Heart left ventricle (tissue), 16 donors: ENCODE measurements around the gene KCNQ1OT1. TPM values are rescaled to one million over a fixed set of nuclear protein-coding genes. Genes with fewer than 3 reads are reported as not detected.

Experiments used
- ATAC-seq, 4 donors: fragments of 200-7000 bp; cut with Tn5 transposase; one replicate each; pipeline ENCODE4 v1.9.1; 2020 to 2022; ENCODE audit warnings: moderate library complexity in 4 of 4, mild to moderate bottlenecking in 3 of 4, moderate number of reproducible peaks in 1 of 4
- DNase-seq, 5 donors: peaks; one replicate each; pipeline ENCODE4 v3.0.0-alpha.2; 2020
- H3K27ac ChIP-seq, 12 donors: fragments of 200-600 bp; sonication (generic) in 4 of 12; one replicate each; pipeline versions ENCODE4 v1.5.0 to v1.8.0; 2016 to 2022; ENCODE audit warnings: mild to moderate bottlenecking in 2 of 12
- H3K27me3 ChIP-seq, 9 donors: fragments of 200-600 bp; sonication (generic) in 2 of 9; one replicate each; pipeline versions ENCODE4 v1.5.1 to v1.8.0; 2016 to 2022; ENCODE audit warnings: mild to moderate bottlenecking in 3 of 9
- H3K36me3 ChIP-seq, 9 donors: fragments of 200-600 bp; sonication (generic) in 2 of 9; one replicate each; pipeline versions ENCODE4 v1.5.0 to v1.8.0; 2018 to 2022; ENCODE audit warnings: mild to moderate bottlenecking in 2 of 9
- H3K4me1 ChIP-seq, 12 donors: fragments of 200-600 bp; sonication (generic) in 4 of 12; one replicate each; pipeline versions ENCODE4 v1.5.0 to v1.8.0; 2016 to 2022; ENCODE audit warnings: mild to moderate bottlenecking in 3 of 12
- H3K4me3 ChIP-seq, 12 donors: fragments of 200-600 bp; sonication (generic) in 4 of 12; one replicate each; pipeline versions ENCODE4 v1.5.0 to v1.8.0; 2017 to 2022; ENCODE audit warnings: mild to moderate bottlenecking in 9 of 12, moderate library complexity in 4 of 12
- H3K9me3 ChIP-seq, 12 donors: fragments of 200-600 bp; sonication (generic) in 4 of 12; one replicate each; pipeline versions ENCODE4 v1.5.0 to v1.8.0; 2016 to 2022; ENCODE audit warnings: mild to moderate bottlenecking in 1 of 12
- POLR2A ChIP-seq, 2 donors: fragments of 450-650 bp; IDR thresholded peaks; one replicate each; pipeline ENCODE4 v1.6.1; 2017; ENCODE audit warnings: antibody characterized with exemption in 2 of 2, mild to moderate bottlenecking in 2 of 2, moderate library complexity in 2 of 2
- WGBS, 4 donors: extraction: QIAGEN DNeasy Blood & Tissue Kit in 2 of 4; methylation state at CpG; one replicate each; pipeline versions ENCODE4 v1.1.5 to v1.1.7; 2013 to 2018; 5-methylcytosine and 5-hydroxymethylcytosine counted together
- intact Hi-C, 10 donors: fragments of 100-400 bp; cut with DNase I; formaldehyde crosslinking; loops; one replicate each; pipeline versions ENCODE4 v1.11.1 to v1.14.2; 2022
- polyA plus RNA-seq, 2 donors: library from polyadenylated mRNA; stranded (reverse); fragments of 200-250 nt; gene quantifications; one replicate each; pipeline ENCODE4 v1.2.3, GENCODE V29; 2013
- total RNA-seq, 9 donors: library from RNA; depleted of rRNA in 2 of 9; stranded (reverse); fragments of >200 nt in 2 of 9; fragmentation: NEBNext Ultra II Directional in 3 of 9; extraction: Animal tissue kit (Norgen Biotek cat#: 25700) in 3 of 9; gene quantifications; one replicate each; pipeline versions ENCODE4 v1.1.0 to v1.2.4, GENCODE V29; 2016 to 2023
- TF ChIP-seq, protein P1 (sequence below), 12 donors: fragments of 200-600 bp; sonication (generic) in 4 of 12; IDR thresholded peaks; one replicate each; pipeline versions ENCODE4 v1.5.0 to v1.8.0; 2018 to 2022; ENCODE audit warnings: antibody characterized with exemption in 12 of 12, mild to moderate bottlenecking in 5 of 12
- donor health status: ischemic (EF 13 %, LVEDD 7.1; RV severe dilation, severe dysfunction).
- donor health status: healthy with polysubstance abuse.
- donor health status: DM: no; HTN: yes; CAD: no.
- donor health status: DM: no; HTN: no; CAD: no.
- donor health status: ischemic (EF 25% LVEDD 6.9; RV normal size, moderate dysfunction).
- donor health status: ischemic (EF 25% LVEDD 5.7; RV mildly dilated, moderate dysfunction).
- donor health status: healthy.
- donor health status: DM: yes; HTN: yes; CAD: no.
- donor health status: ischemic (EF 35%, LVEDD 5.7; RV mildly dilated, moderate dysfunction).
- donor health status: nonischemic (EF 11% LVEDD 7.7; RV severe dilation, severe dysfunction).
- donor health status: DM: yes; HTN: yes; CAD: no.
- donor health status: PGD.
- donor health status: ischemic (EF 29% LVEDD 5.4; RV normal size, mild dysfunction).
- donor health status: nonischemic (EF 23%, LVEDD 6.1; RV moderate dilation, normal function).

Gene KCNQ1OT1
- total and polyA plus RNA-seq, 11 donors: 0.14 to 0.93 (median 0.40) TPM

DNA sequence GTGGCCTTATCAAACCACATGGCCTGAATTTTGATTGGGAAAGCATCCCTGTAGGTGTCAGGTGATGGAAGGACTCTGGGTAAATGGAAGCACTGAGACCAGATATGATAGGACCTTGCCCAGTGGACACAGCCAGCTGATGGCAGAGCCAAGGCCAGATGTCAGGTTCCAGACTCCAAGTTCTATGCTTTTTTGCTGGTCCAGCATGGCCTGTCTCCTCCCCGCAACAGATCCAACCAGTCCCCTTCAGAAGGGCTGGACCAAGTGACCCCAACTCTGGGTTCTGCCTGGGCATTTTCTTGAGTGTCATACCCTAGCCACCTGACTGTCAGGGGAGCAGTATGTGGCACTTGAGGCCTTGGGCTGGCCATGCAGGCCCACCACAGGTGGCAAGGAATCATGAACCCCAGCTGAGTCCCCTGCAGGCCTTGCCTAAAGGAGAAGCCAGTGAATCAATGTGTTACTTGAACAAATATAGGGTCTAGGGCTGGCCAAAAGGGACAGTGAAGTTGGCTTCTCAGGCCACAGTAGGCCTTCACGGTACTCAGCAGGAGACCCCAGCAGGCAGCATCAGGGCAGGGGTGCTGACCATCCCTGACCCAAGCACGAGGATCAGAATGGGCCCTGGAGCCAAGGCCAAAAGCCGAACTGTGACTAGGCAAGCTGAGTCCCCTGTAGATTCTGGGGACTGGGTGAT is 27.1 kb downstream of the KCNQ1OT1 start:
- H3K36me3 ChIP-seq: peaks cover 0 to 8% (median 0%) of the 10 kb centered on the region in 9 donors
- no peak overlapping the region for H3K27ac ChIP-seq
- H3K9me3 ChIP-seq: no peaks in the 10 kb centered on the region
- ATAC-seq (no peak), DNase-seq (no peak)
- H3K4me3 ChIP-seq: no peak overlapping the region
- 98 to 100% (median 99%) methylated on average over 2 to 4 of the region's 4 CpGs for WGBS, 4 donors
- TF ChIP-seq, protein P1, sequence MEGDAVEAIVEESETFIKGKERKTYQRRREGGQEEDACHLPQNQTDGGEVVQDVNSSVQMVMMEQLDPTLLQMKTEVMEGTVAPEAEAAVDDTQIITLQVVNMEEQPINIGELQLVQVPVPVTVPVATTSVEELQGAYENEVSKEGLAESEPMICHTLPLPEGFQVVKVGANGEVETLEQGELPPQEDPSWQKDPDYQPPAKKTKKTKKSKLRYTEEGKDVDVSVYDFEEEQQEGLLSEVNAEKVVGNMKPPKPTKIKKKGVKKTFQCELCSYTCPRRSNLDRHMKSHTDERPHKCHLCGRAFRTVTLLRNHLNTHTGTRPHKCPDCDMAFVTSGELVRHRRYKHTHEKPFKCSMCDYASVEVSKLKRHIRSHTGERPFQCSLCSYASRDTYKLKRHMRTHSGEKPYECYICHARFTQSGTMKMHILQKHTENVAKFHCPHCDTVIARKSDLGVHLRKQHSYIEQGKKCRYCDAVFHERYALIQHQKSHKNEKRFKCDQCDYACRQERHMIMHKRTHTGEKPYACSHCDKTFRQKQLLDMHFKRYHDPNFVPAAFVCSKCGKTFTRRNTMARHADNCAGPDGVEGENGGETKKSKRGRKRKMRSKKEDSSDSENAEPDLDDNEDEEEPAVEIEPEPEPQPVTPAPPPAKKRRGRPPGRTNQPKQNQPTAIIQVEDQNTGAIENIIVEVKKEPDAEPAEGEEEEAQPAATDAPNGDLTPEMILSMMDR (IDR thresholded peaks at IDR 0.05): no peak
- TF ChIP-seq POLR2A (IDR thresholded peaks at IDR 0.05): no peak
- intact Hi-C loops: loop anchor here in 1 of 10 donors (10.0 kb wide), 1 partner anchor 58 kb away; no protein-coding TSS in a partner anchor
- H3K4me1 ChIP-seq: peaks cover 0 to 45% (median 24%) of the 10 kb centered on the region in 12 donors
- H3K27me3 ChIP-seq: no peaks in the 10 kb centered on the region

DNA sequence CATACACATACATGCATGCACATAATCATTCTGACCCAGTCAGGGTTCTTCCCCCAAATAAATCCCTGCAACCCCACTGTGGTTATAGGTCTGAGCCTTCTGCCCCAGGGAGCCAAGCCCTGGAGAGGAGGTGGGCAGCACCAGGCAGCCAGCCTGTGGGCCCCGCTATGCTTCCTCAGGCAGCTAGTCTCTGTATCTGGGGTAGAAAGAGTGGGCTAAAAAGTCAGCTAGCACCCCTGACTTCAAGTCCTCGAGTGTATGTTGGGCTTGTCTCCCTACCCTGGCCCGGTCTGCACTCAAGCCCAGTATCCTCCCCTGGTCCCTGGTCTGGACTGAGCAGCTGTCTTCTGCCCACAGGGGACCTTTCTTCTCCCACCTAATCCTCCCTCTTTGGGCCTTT is 28.0 kb downstream of the KCNQ1OT1 start:
- intact Hi-C loops: loop anchor here in 1 of 10 donors (10.0 kb wide), 1 partner anchor 57 kb away; no protein-coding TSS in a partner anchor
- ATAC-seq (no peak), DNase-seq (no peak)
- H3K27ac ChIP-seq: no peak overlapping the region
- TF ChIP-seq, protein P1 (IDR thresholded peaks at IDR 0.05): no peak
- no peak for TF ChIP-seq POLR2A (IDR thresholded peaks at IDR 0.05)
- H3K27me3 ChIP-seq: no peaks in the 10 kb centered on the region
- peaks cover 0 to 9% (median 0%) of the 10 kb centered on the region in 9 donors for H3K36me3 ChIP-seq
- H3K4me3 ChIP-seq: no peak overlapping the region
- H3K9me3 ChIP-seq: no peaks in the 10 kb centered on the region
- H3K4me1 ChIP-seq: peaks cover 0 to 45% (median 23%) of the 10 kb centered on the region in 12 donors
- 87 to 100% (median 93%) methylated on average over 2 to 3 of the region's 3 CpGs for WGBS, 4 donors

DNA sequence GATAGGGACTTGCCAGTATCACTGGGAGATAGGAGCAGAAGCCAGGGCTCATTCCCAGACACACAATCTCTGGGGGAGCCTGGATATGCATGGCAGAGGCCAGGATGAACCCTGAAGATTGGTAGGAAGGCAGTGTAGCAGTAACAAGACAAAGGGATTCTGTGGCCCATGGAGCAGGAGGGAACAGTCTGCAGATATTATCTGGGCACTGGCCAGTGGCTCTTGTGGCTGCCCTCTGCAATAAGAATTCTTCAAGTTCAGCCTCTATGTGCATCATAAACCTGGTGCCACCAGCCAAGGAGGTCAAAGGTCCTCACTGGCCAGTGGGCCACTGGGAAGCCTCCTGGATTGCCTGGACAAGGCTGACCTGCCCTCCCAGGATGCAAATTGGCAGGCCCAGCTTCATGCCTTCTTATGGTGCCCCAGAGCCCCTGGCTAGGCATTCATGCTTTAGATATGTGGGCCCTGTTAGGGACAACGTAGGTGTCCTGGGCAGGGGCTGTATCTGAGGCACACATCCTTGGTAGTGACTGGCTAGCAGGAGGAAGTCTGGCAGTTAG is 29.2 kb downstream of the KCNQ1OT1 start:
- ATAC-seq: no peak
- Histone ChIP-seq H3K36me3 (peaks cover 0 to 16% (median 0%) of the 10 kb centered on the region in 9 donors), H3K4me3 (no peak overlapping the region), H3K9me3 (no peaks in the 10 kb centered on the region), H3K27me3 (no peaks in the 10 kb centered on the region), H3K4me1 (peaks cover 0 to 38% (median 18%) of the 10 kb centered on the region in 12 donors), H3K27ac (no peak overlapping the region)
- TF ChIP-seq, protein P1 (IDR thresholded peaks at IDR 0.05): no peak
- no peak for TF ChIP-seq POLR2A (IDR thresholded peaks at IDR 0.05)
- intact Hi-C loops: loop anchor here in 1 of 10 donors (10.0 kb wide), 1 partner anchor 56 kb away; no protein-coding TSS in a partner anchor
- DNase-seq: no peak
- 0 to 91% (median 0%) methylated on average over 1 of the region's 1 CpG for WGBS, 4 donors
